GM10266 (cell line): Measurements from ENCODE around the gene THAP12.

Source experiments
- DNase-seq: peaks from one replicate; pipeline ENCODE4 v3.0.0; 2012; ENCODE audit errors: extremely low spot score
- CTCF ChIP-seq: IDR thresholded peaks from 2 replicates; pipeline ENCODE4 v1.5.1; 2012; ENCODE audit warnings: mild to moderate bottlenecking, low read depth; ENCODE audit not compliant: control insufficient read depth, insufficient read depth; ENCODE audit errors: missing control alignments

The THAP12 gene

GRCh38 chr11:76361374-76361773 lies 19.6 kb downstream of the THAP12 start:
- DNase-seq = no peak
- TF ChIP-seq CTCF = no peak

- DNase-seq = no peak
- TF ChIP-seq CTCF = no peak
These were observed 25.8 kb downstream of the THAP12 start for GRCh38 chr11:76355172-76355571.

GRCh38 chr11:76348348-76348747 lies 32.6 kb downstream of the THAP12 start:
- DNase-seq = no peak
- no peak for TF ChIP-seq CTCF

- TF ChIP-seq CTCF = no peak
- no peak for DNase-seq
These were observed 33.5 kb downstream of the THAP12 start for GRCh38 chr11:76347466-76347865.

GRCh38 chr11:76339221-76339620 lies 41.7 kb downstream of the THAP12 start:
- no peak for DNase-seq
- no peak for TF ChIP-seq CTCF

- no peak for TF ChIP-seq CTCF
- no peak for DNase-seq
These were observed 43.0 kb downstream of the THAP12 start for GRCh38 chr11:76337923-76338322.

GRCh38 chr11:76337469-76337868 lies 43.5 kb downstream of the THAP12 start:
- DNase-seq = no peak
- TF ChIP-seq CTCF = no peak
